IMR-90 (cell line): ENCODE results near the gene ATL2. TPM values are rescaled to one million over a fixed set of nuclear protein-coding genes. Genes with fewer than 3 reads are reported as not detected.

ENCODE experiments used
- ATAC-seq: fragments of 200-7000 bp; cut with Tn5 transposase; 2 replicates; pipeline ENCODE4 v1.9.1; 2020; ENCODE audit warnings: low read depth, mild to moderate bottlenecking, moderate library complexity
- BruUV-seq: library from RNA; stranded (reverse); fragments of 400-500 nt; replicated peaks from 2 replicates; lab custom pipeline; 2021; lab: Mats Ljungman, UMichigan
- CTCF ChIA-PET: fragments of 300-600 bp; formaldehyde crosslinking; extraction: SDS; loops from one replicate; lab custom pipeline; 2021; ENCODE audit warnings: antibody characterized with exemption; lab: Yijun Ruan, JAX
- POLR2A ChIA-PET: fragments of 300-600 bp; sonication (Branson Sonifier 250); formaldehyde crosslinking; loops from one replicate; lab custom pipeline; 2022; ENCODE audit warnings: antibody characterized with exemption; ENCODE audit not compliant: unreplicated experiment; lab: Charles Lee
- DNase-seq: peaks from one replicate; pipeline ENCODE4 v3.0.0; 2013
- H2AFZ ChIP-seq: replicated peaks from 2 replicates; pipeline ENCODE3; 2013; ENCODE audit warnings: low read length, mild to moderate bottlenecking; ENCODE audit not compliant: poor library complexity
- H2AK5ac ChIP-seq: 2 replicates; pipeline ENCODE4 v1.6.1; 2013; ENCODE audit warnings: low read depth, low read length, inconsistent platforms
- H2AK9ac ChIP-seq: replicated peaks from 2 replicates; pipeline ENCODE3; 2013; ENCODE audit warnings: mild to moderate bottlenecking, low read depth, low read length, moderate library complexity; ENCODE audit not compliant: poor library complexity
- H2BK120ac ChIP-seq: 2 replicates; pipeline ENCODE4 v1.6.1; 2013; ENCODE audit warnings: low read depth, low read length, inconsistent platforms
- H2BK15ac ChIP-seq: 3 replicates; pipeline ENCODE4 v1.6.1; 2013; ENCODE audit warnings: low read depth, low read length, inconsistent platforms
- H2BK20ac ChIP-seq: 2 replicates; pipeline ENCODE4 v1.6.1; 2013; ENCODE audit warnings: low read depth, mild to moderate bottlenecking, inconsistent platforms, low read length, moderate library complexity
- H2BK5ac ChIP-seq: 2 replicates; pipeline ENCODE4 v1.6.1; 2013; ENCODE audit warnings: mild to moderate bottlenecking, low read depth, low read length, inconsistent platforms; ENCODE audit not compliant: poor library complexity, severe bottlenecking
- H3K14ac ChIP-seq: replicated peaks from 2 replicates; pipeline ENCODE4 v1.6.1; 2013; ENCODE audit warnings: low read depth, low read length, inconsistent platforms
- H3K18ac ChIP-seq: 2 replicates; pipeline ENCODE4 v1.6.1; 2013; ENCODE audit warnings: low read depth, low read length, control low read depth
- H3K23ac ChIP-seq: 2 replicates; pipeline ENCODE4 v1.6.1; 2013; ENCODE audit warnings: low read depth, low read length, inconsistent platforms
- H3K27ac ChIP-seq: 2 replicates; pipeline ENCODE4 v1.5.1; 2013; ENCODE audit warnings: mild to moderate bottlenecking, control low read depth, low read length; ENCODE audit not compliant: insufficient read depth
- H3K27me3 ChIP-seq: 2 replicates; pipeline ENCODE4 v1.6.1; 2013; ENCODE audit warnings: low read length; ENCODE audit not compliant: control insufficient read depth, insufficient read depth
- H3K36me3 ChIP-seq: 2 replicates; pipeline ENCODE4 v1.6.1; 2013; ENCODE audit warnings: low read length, mixed read lengths; ENCODE audit not compliant: control insufficient read depth, insufficient read depth
- H3K4ac ChIP-seq: 2 replicates; pipeline ENCODE4 v1.6.1; 2013; ENCODE audit warnings: low read depth, low read length, inconsistent platforms
- H3K4me1 ChIP-seq: 2 replicates; pipeline ENCODE4 v1.6.1; 2013; ENCODE audit warnings: low read length, mixed read lengths; ENCODE audit not compliant: control insufficient read depth, insufficient read depth
- H3K4me2 ChIP-seq: 2 replicates; pipeline ENCODE4 v1.6.1; 2013; ENCODE audit warnings: low read depth, mild to moderate bottlenecking, control low read depth, low read length, moderate library complexity
- H3K4me3 ChIP-seq: 2 replicates; pipeline ENCODE4 v1.5.1; 2013; ENCODE audit warnings: low read depth, mild to moderate bottlenecking, control low read depth, low read length, moderate library complexity; ENCODE audit not compliant: insufficient read depth
- H3K56ac ChIP-seq: 2 replicates; pipeline ENCODE4 v1.6.1; 2013; ENCODE audit warnings: low read length, inconsistent platforms; ENCODE audit not compliant: insufficient read depth; ENCODE audit errors: extremely low read depth
- H3K79me1 ChIP-seq, 2 experiments: 2 replicates each; pipeline ENCODE4 v1.6.1; 2013; ENCODE audit warnings: low read length in 2 of 2, inconsistent platforms in 1 of 2, low read depth in 1 of 2
- H3K9ac ChIP-seq: 2 replicates; pipeline ENCODE4 v1.6.1; 2013; ENCODE audit warnings: low read depth, low read length, control low read depth
- H3K9me1 ChIP-seq: 2 replicates; pipeline ENCODE4 v1.6.1; 2013; ENCODE audit warnings: low read length, inconsistent platforms; ENCODE audit not compliant: insufficient read depth
- H3K9me3 ChIP-seq: 2 replicates; pipeline ENCODE4 v1.6.1; 2013; ENCODE audit warnings: low read length; ENCODE audit not compliant: control insufficient read depth, insufficient read depth
- H4K20me1 ChIP-seq: 2 replicates; pipeline ENCODE4 v1.6.1; 2013; ENCODE audit warnings: low read length, inconsistent platforms; ENCODE audit not compliant: insufficient read depth
- H4K5ac ChIP-seq: 2 replicates; pipeline ENCODE4 v1.6.1; 2013; ENCODE audit warnings: mild to moderate bottlenecking, low read depth, low read length, control low read depth
- H4K8ac ChIP-seq, 2 experiments: 2 replicates each; pipeline ENCODE4 v1.6.1; 2013; ENCODE audit warnings: low read depth in 2 of 2, low read length in 2 of 2, control low read depth in 1 of 2, inconsistent platforms in 1 of 2
- H4K91ac ChIP-seq: 2 replicates; pipeline ENCODE4 v1.6.1; 2013; ENCODE audit warnings: low read depth, low read length, inconsistent platforms; ENCODE audit not compliant: insufficient read depth
- BHLHE40 ChIP-seq: fragments of 150-350 bp; IDR thresholded peaks from 2 replicates; pipeline ENCODE4 v1.6.1; 2016; ENCODE audit warnings: mild to moderate bottlenecking, low read depth, low read length
- CEBPB ChIP-seq: IDR thresholded peaks from 2 replicates; pipeline ENCODE4 v1.6.1; 2012; ENCODE audit warnings: low read depth, low read length, improper control_type of control experiment
- ELK1 ChIP-seq: fragments of 150-350 bp; IDR thresholded peaks from 2 replicates; pipeline ENCODE4 v1.6.1; 2016; ENCODE audit warnings: low read depth, mild to moderate bottlenecking, low read length, moderate library complexity, borderline replicate concordance
- FOS ChIP-seq: fragments of 150-350 bp; IDR thresholded peaks from 2 replicates; pipeline ENCODE4 v1.6.1; 2016; ENCODE audit warnings: low read depth, low read length
- MAFK ChIP-seq: IDR thresholded peaks from 2 replicates; pipeline ENCODE4 v1.6.1; 2012; ENCODE audit warnings: low read depth, low read length, improper control_type of control experiment
- MAZ ChIP-seq: IDR thresholded peaks from 2 replicates; pipeline ENCODE4 v1.6.1; 2012; ENCODE audit warnings: low read depth, mild to moderate bottlenecking, low read length, improper control_type of control experiment, moderate library complexity, borderline replicate concordance
- MXI1 ChIP-seq: IDR thresholded peaks from 2 replicates; pipeline ENCODE4 v1.6.1; 2012; ENCODE audit warnings: low read depth, mild to moderate bottlenecking, low read length, moderate library complexity, borderline replicate concordance
- POLR2A ChIP-seq: IDR thresholded peaks from 2 replicates; pipeline ENCODE4 v1.6.1; 2012; ENCODE audit warnings: mild to moderate bottlenecking, low read depth, low read length
- RCOR1 ChIP-seq: IDR thresholded peaks from 2 replicates; pipeline ENCODE4 v1.6.1; 2012; ENCODE audit warnings: mild to moderate bottlenecking, low read length, improper control_type of control experiment; ENCODE audit not compliant: insufficient replicate concordance
- RFX5 ChIP-seq: IDR thresholded peaks from 2 replicates; pipeline ENCODE4 v1.8.0; 2012; ENCODE audit warnings: low read depth, mild to moderate bottlenecking, low read length, moderate library complexity
- USF2 ChIP-seq: fragments of 150-350 bp; IDR thresholded peaks from 2 replicates; pipeline ENCODE4 v1.6.1; 2017; ENCODE audit warnings: mild to moderate bottlenecking, antibody characterized with exemption, low read length, low read depth
- WGBS, 2 experiments: methylation state at CpG; one replicate each; pipeline versions ENCODE4 v1.1.5 to v1.1.7; 2013; ENCODE audit warnings: missing lambda C conversion rate in 2 of 2; ENCODE audit not compliant: insufficient read length in 1 of 2; ENCODE audit errors: extremely low coverage in 2 of 2; 5-methylcytosine and 5-hydroxymethylcytosine counted together
- dilution Hi-C: fragments of 300-500 bp; cut with HindIII; formaldehyde crosslinking; loops from one replicate; pipeline ENCODE4 v1.14.3; 2018; ENCODE audit warnings: low sequenced_read_pairs; ENCODE audit not compliant: unreplicated experiment
- in situ Hi-C: fragments of 300-500 bp; cut with MboI; formaldehyde crosslinking; loops from 3 replicates; pipeline ENCODE4 v1.14.3; 2019; ENCODE audit warnings: low sequenced_read_pairs, inconsistent platforms, mixed read lengths
- intact Hi-C: fragments of 100-400 bp; cut with micrococcal nuclease; formaldehyde crosslinking; loops from 2 replicates; pipeline ENCODE4 v1.10.0; 2022
- polyA plus RNA-seq, 3 experiments: library from polyadenylated mRNA; depleted of rRNA; stranded (reverse); fragments of >200 nt; gene quantifications; 2 replicates each; pipeline ENCODE4 v1.2.3, GENCODE V29; 2012; ENCODE audit warnings: low replicate concordance in 1 of 3
- total RNA-seq: library from RNA; depleted of rRNA; stranded (reverse); fragments of >200 nt; gene quantifications from 2 replicates; pipeline ENCODE4 v1.2.3, GENCODE V29; 2012

Gene ATL2
- total and polyA plus RNA-seq, 2 of the 4 experiments (the other 2 are of a cell fraction): 16.0 to 62.6 TPM

- Histone ChIP-seq H3K4ac (no peak overlapping the region), H3K23ac (no peak overlapping the region), H4K20me1 (no peaks in the 10 kb centered on the region), H2AK9ac (no peak overlapping the region), H2BK5ac (no peak overlapping the region), H2BK15ac (no peak overlapping the region), H3K9me3 (peaks cover 9% of the 10 kb centered on the region), H3K14ac (no peak overlapping the region), H4K8ac (no peak overlapping the region), H2AFZ (no peak overlapping the region), H3K9ac (no peak overlapping the region), H3K18ac (no peak overlapping the region), H3K9me1 (no peaks in the 10 kb centered on the region), H2BK20ac (no peak overlapping the region), H4K91ac (no peak overlapping the region), H3K4me1 (no peaks in the 10 kb centered on the region), H3K36me3 (no peaks in the 10 kb centered on the region), H3K56ac (no peak overlapping the region), H3K79me1 (no peaks in the 10 kb centered on the region), H4K5ac (no peak overlapping the region), H2BK120ac (no peak overlapping the region), H2AK5ac (no peak overlapping the region), H3K4me2 (no peak overlapping the region), H3K27me3 (peaks cover 32% of the 10 kb centered on the region), H3K27ac (no peak overlapping the region), H3K4me3 (no peak overlapping the region)
- ATAC-seq (no peak), DNase-seq (no peak)
- WGBS, 2 experiments: 66% methylated on average over 3 of the region's 9 CpGs; no CpG with 5 or more reads in 1 of the 2 experiments
- TF ChIP-seq MAZ (no peak), MAFK (no peak), FOS (no peak), RCOR1 (no peak), POLR2A (no peak), RFX5 (no peak), USF2 (no peak), ELK1 (no peak), MXI1 (no peak), CEBPB (no peak), BHLHE40 (no peak)
- in situ Hi-C loops (no loop called here), intact Hi-C loops (no loop called here), dilution Hi-C loops (no loop called here)
- POLR2A ChIA-PET: no interaction called here
- no TSS peak for BruUV-seq
- CTCF ChIA-PET: no interaction called here
Observed at GRCh38 chr2:38416296-38417036, 39.4 kb upstream of the ATL2 start.
